Activated naive CD4-positive, alpha-beta T cell treated with anti-CD3 and anti-CD28 coated beads, Interleukin-2, amount 50 U/mL, for 72 hours (primary cell): ENCODE measurements around the gene SYNE1. TPM values are rescaled to one million over a fixed set of nuclear protein-coding genes. Genes with fewer than 3 reads are reported as not detected.

Source experiments
- ATAC-seq, 2 donors: fragments of 150-1000 bp; cut with Tn5 transposase; 2 replicates each; pipeline ENCODE4 v1.10.0; 2021; ENCODE audit warnings: mild to moderate bottlenecking in 2 of 2, moderate library complexity in 2 of 2
- DNase-seq, 2 donors: peaks; one replicate each; pipeline ENCODE4 v3.0.0; 2021 to 2022; ENCODE audit warnings: low spot score in 2 of 2
- H3K27ac Mint-ChIP-seq, 2 donors: one replicate each; pipeline ENCODE4 v1.8.0; 2022; ENCODE audit warnings: mild to moderate bottlenecking in 2 of 2, mixed read lengths in 2 of 2
- H3K36me3 Mint-ChIP-seq, 2 donors: one replicate each; pipeline ENCODE4 v1.8.0; 2022; ENCODE audit warnings: mixed read lengths in 2 of 2
- H3K9me3 Mint-ChIP-seq, 2 donors: one replicate each; pipeline ENCODE4 v1.8.0; 2022; ENCODE audit warnings: mixed read lengths in 2 of 2
- total RNA-seq, 2 donors: library from RNA; stranded (reverse); gene quantifications; one replicate each; pipeline ENCODE4 v1.2.3, GENCODE V29; 2022

Gene SYNE1
- total RNA-seq, 2 donors from 2014 or later, result 29.4 to 33.7 TPM

- H3K36me3 Mint-ChIP-seq, result no peaks in the 10 kb centered on the region
- no peak for ATAC-seq
- DNase-seq, result no peak
- no peaks in the 10 kb centered on the region for H3K9me3 Mint-ChIP-seq
- no peak overlapping the region for H3K27ac Mint-ChIP-seq
These were observed 250.1 kb downstream of the SYNE1 start for GRCh38 chr6:152387091-152387490.

GRCh38 chr6:152386131-152386530 lies 251.0 kb downstream of the SYNE1 start:
- no peaks in the 10 kb centered on the region for H3K9me3 Mint-ChIP-seq
- no peak overlapping the region for H3K27ac Mint-ChIP-seq
- no peaks in the 10 kb centered on the region for H3K36me3 Mint-ChIP-seq
- DNase-seq (no peak), ATAC-seq (no peak)

- ATAC-seq (no peak), DNase-seq (no peak)
- Mint-ChIP-seq H3K36me3 (no peaks in the 10 kb centered on the region), H3K27ac (no peak overlapping the region), H3K9me3 (no peaks in the 10 kb centered on the region)
These were observed 255.9 kb downstream of the SYNE1 start for GRCh38 chr6:152380993-152381898.

- Mint-ChIP-seq H3K27ac (no peak overlapping the region), H3K36me3 (no peaks in the 10 kb centered on the region), H3K9me3 (no peaks in the 10 kb centered on the region)
- DNase-seq (no peak), ATAC-seq (no peak)
These were observed 256.8 kb downstream of the SYNE1 start for GRCh38 chr6:152380351-152380767.

- Mint-ChIP-seq H3K27ac (no peak overlapping the region), H3K36me3 (no peaks in the 10 kb centered on the region), H3K9me3 (no peaks in the 10 kb centered on the region)
- ATAC-seq, result no peak
- no peak for DNase-seq
These were observed 257.7 kb downstream of the SYNE1 start for GRCh38 chr6:152379423-152379822.

GRCh38 chr6:152378169-152378568 lies 259.0 kb downstream of the SYNE1 start:
- ATAC-seq (no peak), DNase-seq (no peak)
- H3K27ac Mint-ChIP-seq, result no peak overlapping the region
- H3K9me3 Mint-ChIP-seq, result no peaks in the 10 kb centered on the region
- H3K36me3 Mint-ChIP-seq, result no peaks in the 10 kb centered on the region

- H3K36me3 Mint-ChIP-seq, result no peaks in the 10 kb centered on the region
- H3K9me3 Mint-ChIP-seq, result no peaks in the 10 kb centered on the region
- DNase-seq (no peak), ATAC-seq (no peak)
- H3K27ac Mint-ChIP-seq, result no peak overlapping the region
These were observed 262.0 kb downstream of the SYNE1 start for GRCh38 chr6:152375197-152375596.

- no peaks in the 10 kb centered on the region for H3K36me3 Mint-ChIP-seq
- ATAC-seq, result no peak
- no peaks in the 10 kb centered on the region for H3K9me3 Mint-ChIP-seq
- DNase-seq, result no peak
- H3K27ac Mint-ChIP-seq, result no peak overlapping the region
These were observed 264.2 kb downstream of the SYNE1 start for GRCh38 chr6:152372945-152373344.

- H3K36me3 Mint-ChIP-seq, result no peaks in the 10 kb centered on the region
- DNase-seq, result no peak
- no peaks in the 10 kb centered on the region for H3K9me3 Mint-ChIP-seq
- no peak overlapping the region for H3K27ac Mint-ChIP-seq
- no peak for ATAC-seq
These were observed 265.4 kb downstream of the SYNE1 start for GRCh38 chr6:152371775-152372174.

- H3K27ac Mint-ChIP-seq, result no peak overlapping the region
- H3K9me3 Mint-ChIP-seq, result no peaks in the 10 kb centered on the region
- ATAC-seq (no peak), DNase-seq (no peak)
- no peaks in the 10 kb centered on the region for H3K36me3 Mint-ChIP-seq
These were observed 268.2 kb downstream of the SYNE1 start for GRCh38 chr6:152368751-152369624.

GRCh38 chr6:152364866-152365265 lies 272.3 kb downstream of the SYNE1 start:
- ATAC-seq (no peak), DNase-seq (no peak)
- Mint-ChIP-seq H3K36me3 (no peaks in the 10 kb centered on the region), H3K9me3 (no peaks in the 10 kb centered on the region), H3K27ac (no peak overlapping the region)

- ATAC-seq, result no peak
- no peak for DNase-seq
- Mint-ChIP-seq H3K36me3 (no peaks in the 10 kb centered on the region), H3K27ac (no peak overlapping the region), H3K9me3 (no peaks in the 10 kb centered on the region)
These were observed 277.1 kb downstream of the SYNE1 start for GRCh38 chr6:152360034-152360433.

GRCh38 chr6:152356662-152357061 lies 280.5 kb downstream of the SYNE1 start:
- no peaks in the 10 kb centered on the region for H3K36me3 Mint-ChIP-seq
- H3K9me3 Mint-ChIP-seq, result no peaks in the 10 kb centered on the region
- no peak overlapping the region for H3K27ac Mint-ChIP-seq
- DNase-seq (no peak), ATAC-seq (peak; percentile 34 to 68)

GRCh38 chr6:152356016-152356415 lies 281.1 kb downstream of the SYNE1 start:
- DNase-seq (no peak), ATAC-seq (no peak)
- H3K36me3 Mint-ChIP-seq, result no peaks in the 10 kb centered on the region
- no peak overlapping the region for H3K27ac Mint-ChIP-seq
- H3K9me3 Mint-ChIP-seq, result no peaks in the 10 kb centered on the region

- Mint-ChIP-seq H3K9me3 (no peaks in the 10 kb centered on the region), H3K27ac (no peak overlapping the region), H3K36me3 (no peaks in the 10 kb centered on the region)
- no peak for ATAC-seq
- DNase-seq, result no peak
These were observed 282.0 kb downstream of the SYNE1 start for GRCh38 chr6:152355166-152355565.

GRCh38 chr6:152353440-152353839 lies 283.7 kb downstream of the SYNE1 start:
- ATAC-seq, result no peak
- H3K27ac Mint-ChIP-seq, result no peak overlapping the region
- H3K9me3 Mint-ChIP-seq, result no peaks in the 10 kb centered on the region
- no peak for DNase-seq
- H3K36me3 Mint-ChIP-seq, result no peaks in the 10 kb centered on the region

GRCh38 chr6:152351742-152352141 lies 285.4 kb downstream of the SYNE1 start:
- DNase-seq, result no peak
- no peaks in the 10 kb centered on the region for H3K9me3 Mint-ChIP-seq
- no peak for ATAC-seq

More at GRCh38 chr6:152351742-152352141, 285.4 kb downstream of the SYNE1 start:
- Mint-ChIP-seq H3K27ac (no peak overlapping the region), H3K36me3 (no peaks in the 10 kb centered on the region)
